HG03175 (cell line): ENCODE measurements around the gene MISFA.
"Not testable (repeated sequence)": the region's sequence is repeated elsewhere in the genome, so short reads cannot be mapped to it uniquely, and the experiment has no call there.

Experiments
- ATAC-seq: cut with Tn5 transposase; IDR thresholded peaks from one replicate; pipeline ENCODE4 v1.9.1; 2021; ENCODE audit warnings: mild to moderate bottlenecking, moderate library complexity; ENCODE audit not compliant: unreplicated experiment

Gene MISFA

GRCh38 chr11:18599739-18600230, at the start of gene MISFA:
Gene MISFA (plus strand): TSS chr11:18599789. CDS start chr11:18599929, 140 bp downstream.
- no peak for ATAC-seq

GRCh38 chr11:18563090-18563730, 36.4 kb upstream of the MISFA start:
- no peak for ATAC-seq

GRCh38 chr11:18564149-18564548, 35.4 kb upstream of the MISFA start:
- ATAC-seq, result no peak

GRCh38 chr11:18566406-18566805, 33.2 kb upstream of the MISFA start:
- ATAC-seq, result no peak

- ATAC-seq, result no peak
These were observed 32.5 kb upstream of the MISFA start for GRCh38 chr11:18567081-18567480.

- no peak for ATAC-seq
These were observed 24.2 kb upstream of the MISFA start for GRCh38 chr11:18575361-18575760.

- no peak for ATAC-seq
These were observed 20.5 kb upstream of the MISFA start for GRCh38 chr11:18578975-18579598.

- no peak for ATAC-seq
These were observed 19.3 kb upstream of the MISFA start for GRCh38 chr11:18580113-18580766.

GRCh38 chr11:18581825-18582224, 17.8 kb upstream of the MISFA start:
- ATAC-seq, result no peak

GRCh38 chr11:18588297-18589252, 11.0 kb upstream of the MISFA start, which contains the start of gene UEVLD:
Gene UEVLD (minus strand): TSS chr11:18588734. CDS start chr11:18588654, 80 bp downstream.
- ATAC-seq, result peak; percentile 52

- no peak for ATAC-seq
These were observed 9.0 kb upstream of the MISFA start for GRCh38 chr11:18590571-18590970.

- ATAC-seq, result not testable (repeated sequence)
These were observed 5.5 kb upstream of the MISFA start for GRCh38 chr11:18594088-18594487.

- no peak for ATAC-seq
These were observed 4.4 kb upstream of the MISFA start for GRCh38 chr11:18594999-18595749.

- ATAC-seq, result no peak
These were observed 1.5 kb downstream of the MISFA start for GRCh38 chr11:18600915-18601569.

GRCh38 chr11:18608376-18608775, 8.8 kb downstream of the MISFA start:
- ATAC-seq, result no peak

GRCh38 chr11:18611196-18611595, 11.6 kb downstream of the MISFA start:
- no peak for ATAC-seq

- no peak for ATAC-seq
These were observed 12.8 kb downstream of the MISFA start for GRCh38 chr11:18612394-18612793.

- no peak for ATAC-seq
These were observed 15.1 kb downstream of the MISFA start for GRCh38 chr11:18614667-18615066.

GRCh38 chr11:18615628-18616392, 16.2 kb downstream of the MISFA start:
- peak; percentile 96 for ATAC-seq
